ENCODE results near the gene MYL6. TPM values are rescaled to one million over a fixed set of nuclear protein-coding genes. Genes with fewer than 3 reads are reported as not detected.
A peak's percentile ranks its signal among the peaks of the same experiment; 100 is the strongest.

Gene MYL6
- total and polyA plus RNA-seq, 9 of the 15 experiments (the other 6 are each of a cell fraction or from before 2014, with no cell fraction given), result 557 to 1,664 (median 958) TPM

GRCh38 chr12:56157201-56158028 lies 744 bp upstream of the MYL6 start (continued):
- TF ChIP-seq TCF7L2 (IDR thresholded peaks at IDR 0.05; ENCODE audit: low read depth, low read length) (no peak), RFX1 (IDR thresholded peaks at IDR 0.05) (no peak), FOXA3 (CRISPR knock-in tag; conservative IDR thresholded peaks at IDR 0.05 in 1 of 2, IDR thresholded peaks at IDR 0.05 in 1 of 2) (peak in 1 of 2 experiments; percentile 56; a peak in 1 of 4 replicates), ZBTB8A (IDR thresholded peaks at IDR 0.05; ENCODE audit: partially characterized antibody) (no peak), BACH1 (tag; IDR thresholded peaks at IDR 0.05) (no peak), MTA1 (IDR thresholded peaks at IDR 0.05; ENCODE audit: borderline replicate concordance) (no peak), RFX7 (CRISPR knock-in tag; IDR thresholded peaks at IDR 0.05) (no peak), ARID2 (IDR thresholded peaks at IDR 0.05) (no peak), TOE1 (IDR thresholded peaks at IDR 0.05; ENCODE audit: borderline replicate concordance) (no peak), TOE1 (CRISPR knock-in tag; IDR thresholded peaks at IDR 0.05; ENCODE audit: borderline replicate concordance, low read depth) (0 out of 2 replicates have a peak, but pooled peaks have one; percentile 57), ZNF75A (CRISPR knock-in tag; IDR thresholded peaks at IDR 0.05) (no peak), POLR3A (IDR thresholded peaks at IDR 0.05; ENCODE audit: borderline replicate concordance, extremely low read depth, insufficient read depth, insufficient read length) (no peak), U2AF2 (optimal IDR thresholded peaks at IDR 0.05; ENCODE audit: low read depth, low read length) (no peak), NRF1 (conservative IDR thresholded peaks at IDR 0.05 in 1 of 2, IDR thresholded peaks at IDR 0.05 in 1 of 2) (0 out of 4 replicates have a peak, but pooled peaks of 1 of the 2 experiments have one; percentile 7), PBX2 (CRISPR knock-in tag; IDR thresholded peaks at IDR 0.05; ENCODE audit: low read depth) (no peak), PBX2 (tag; conservative IDR thresholded peaks at IDR 0.05; ENCODE audit: low read depth) (no peak), RBM22 (IDR thresholded peaks at IDR 0.05; ENCODE audit: low read depth, low read length, poor library complexity, severe bottlenecking) (no peak), BRF1 (IDR thresholded peaks at IDR 0.05; ENCODE audit: borderline replicate concordance, extremely low read depth, insufficient read length) (no peak), IRF1 (CRISPR knock-in tag; IDR thresholded peaks at IDR 0.05; ENCODE audit: borderline replicate concordance) (no peak), NELFE (IDR thresholded peaks at IDR 0.05; ENCODE audit: insufficient read depth, insufficient read length) (no peak), KAT7 (CRISPR knock-in tag; IDR thresholded peaks at IDR 0.05; ENCODE audit: borderline replicate concordance) (no peak; the same call in 1 of the 2 replicates), CREB1 (IDR thresholded peaks at IDR 0.05) (no peak), CREB1 (CRISPR knock-in tag; IDR thresholded peaks at IDR 0.05) (0 out of 2 replicates have a peak, but pooled peaks have one; percentile 37), POLR2G (IDR thresholded peaks at IDR 0.05; ENCODE audit: low read depth, low read length) (no peak), CSDE1 (IDR thresholded peaks at IDR 0.05) (no peak), NCOA6 (IDR thresholded peaks at IDR 0.05) (no peak), MAFK (IDR thresholded peaks at IDR 0.05; ENCODE audit: low read length) (no peak)

Measured in K562 (cell line).